ENCODE measurements around the gene TTC33.
"Not testable (repeated sequence)": the region's sequence is repeated elsewhere in the genome, so short reads cannot be mapped to it uniquely, and the experiment has no call there.

The TTC33 gene

GRCh38 chr5:40571729-40572128 lies 184.0 kb downstream of the TTC33 start:
- no peak overlapping the region for H3K4me3 ChIP-seq (replicated peaks; ENCODE audit: low read depth, low read length)
- no peak for DNase-seq (ENCODE audit: low read depth)
- no peak for TF ChIP-seq CTCF (IDR thresholded peaks at IDR 0.05; ENCODE audit: low read length, missing control alignments)

- no peak overlapping the region for H3K4me3 ChIP-seq (replicated peaks; ENCODE audit: low read depth, low read length)
- DNase-seq (ENCODE audit: low read depth), result peak; percentile 73
- no peak for TF ChIP-seq CTCF (IDR thresholded peaks at IDR 0.05; ENCODE audit: low read length, missing control alignments)
These were observed 185.2 kb downstream of the TTC33 start for GRCh38 chr5:40570408-40571129.

- peak; percentile 67 for DNase-seq (ENCODE audit: low read depth)
- TF ChIP-seq CTCF (IDR thresholded peaks at IDR 0.05; ENCODE audit: low read length, missing control alignments), result no peak
- no peak overlapping the region for H3K4me3 ChIP-seq (replicated peaks; ENCODE audit: low read depth, low read length)
These were observed 186.1 kb downstream of the TTC33 start for GRCh38 chr5:40569546-40570270.

GRCh38 chr5:40568548-40568947 lies 187.2 kb downstream of the TTC33 start:
- no peak overlapping the region for H3K4me3 ChIP-seq (replicated peaks; ENCODE audit: low read depth, low read length)
- no peak for TF ChIP-seq CTCF (IDR thresholded peaks at IDR 0.05; ENCODE audit: low read length, missing control alignments)
- no peak for DNase-seq (ENCODE audit: low read depth)

GRCh38 chr5:40563173-40563572 lies 192.6 kb downstream of the TTC33 start:
- H3K4me3 ChIP-seq (replicated peaks; ENCODE audit: low read depth, low read length); DNase-seq (ENCODE audit: low read depth): not testable (repeated sequence)

- no peak overlapping the region for H3K4me3 ChIP-seq (replicated peaks; ENCODE audit: low read depth, low read length)
- no peak for TF ChIP-seq CTCF (IDR thresholded peaks at IDR 0.05; ENCODE audit: low read length, missing control alignments)
- DNase-seq (ENCODE audit: low read depth), result no peak
These were observed 195.2 kb downstream of the TTC33 start for GRCh38 chr5:40560474-40561110.

- TF ChIP-seq CTCF (IDR thresholded peaks at IDR 0.05; ENCODE audit: low read length, missing control alignments), result no peak
- H3K4me3 ChIP-seq (replicated peaks; ENCODE audit: low read depth, low read length), result no peak overlapping the region
- no peak for DNase-seq (ENCODE audit: low read depth)
These were observed 196.5 kb downstream of the TTC33 start for GRCh38 chr5:40559306-40559705.

Measured in fibroblast of pulmonary artery (primary cell).